ENCODE measurements around the gene TMCC1.

- TF ChIP-seq CTCF (IDR thresholded peaks at IDR 0.05; ENCODE audit: extremely low read depth in 1 of 2, insufficient read depth in 1 of 2, low read depth in 1 of 2, low read length in 2 of 2), result no peak
- no peak for TF ChIP-seq MAX (IDR thresholded peaks at IDR 0.05; ENCODE audit: insufficient read depth, insufficient read length)
- no peak for TF ChIP-seq POLR2AphosphoS5 (IDR thresholded peaks at IDR 0.05; ENCODE audit: insufficient read depth, low read depth, low read length)
- TF ChIP-seq EZH2 (IDR thresholded peaks at IDR 0.05; ENCODE audit: borderline replicate concordance, low read depth, low read length, severe bottlenecking), result no peak
- TF ChIP-seq POLR2A (IDR thresholded peaks at IDR 0.05; ENCODE audit: low read depth, low read length), result no peak
- no peak for TF ChIP-seq GATA2 (IDR thresholded peaks at IDR 0.05; ENCODE audit: insufficient read depth, insufficient read length, low read depth, low read length)
- no peak for TF ChIP-seq MYC (IDR thresholded peaks at IDR 0.05; ENCODE audit: low read depth, low read length)
These were observed 260.5 kb downstream of the TMCC1 start for GRCh38 chr3:129632977-129633376.
